Mesenchymal stem cell (in vitro differentiated cells and primary cell): ENCODE measurements around the gene HPS1.
A peak's percentile ranks its signal among the peaks of the same experiment; 100 is the strongest.

Source experiments
- DNase-seq: peaks from one replicate; pipeline ENCODE4 v3.0.0-alpha.2; 2013
- H2AFZ ChIP-seq: one replicate; pipeline ENCODE4 v1.6.1; 2013; ENCODE audit warnings: low read depth, mild to moderate bottlenecking, control low read depth, inconsistent platforms, low read length, moderate library complexity
- H2AK5ac ChIP-seq: 2 replicates; pipeline ENCODE4 v1.6.1; 2013; ENCODE audit warnings: low read length, moderate library complexity, mild to moderate bottlenecking, inconsistent platforms; ENCODE audit not compliant: severe bottlenecking
- H2BK120ac ChIP-seq: one replicate; pipeline ENCODE4 v1.6.1; 2013; ENCODE audit warnings: low read depth, mild to moderate bottlenecking, inconsistent platforms, low read length, moderate library complexity
- H2BK12ac ChIP-seq, 2 experiments: one replicate each; pipeline ENCODE4 v1.6.1; 2013; ENCODE audit warnings: inconsistent platforms in 2 of 2, low read length in 2 of 2, mild to moderate bottlenecking in 2 of 2, moderate library complexity in 2 of 2, control low read depth in 1 of 2
- H2BK15ac ChIP-seq: one replicate; pipeline ENCODE4 v1.6.1; 2013; ENCODE audit warnings: mild to moderate bottlenecking, low read depth, inconsistent platforms; ENCODE audit not compliant: poor library complexity, severe bottlenecking
- H2BK5ac ChIP-seq: 2 replicates; pipeline ENCODE4 v1.6.1; 2013; ENCODE audit warnings: low read depth, mild to moderate bottlenecking, low read length, control low read depth, inconsistent platforms; ENCODE audit not compliant: poor library complexity, severe bottlenecking
- H3K14ac ChIP-seq, 2 experiments: one replicate each; pipeline ENCODE4 v1.6.1; 2013; ENCODE audit warnings: inconsistent platforms in 2 of 2, low read length in 2 of 2, control low read depth in 1 of 2, mild to moderate bottlenecking in 1 of 2, moderate library complexity in 1 of 2
- H3K18ac ChIP-seq, 2 experiments: one replicate each; pipeline ENCODE4 v1.6.1; 2013; ENCODE audit warnings: inconsistent platforms in 2 of 2, low read length in 2 of 2, control low read depth in 1 of 2, low read depth in 1 of 2, mild to moderate bottlenecking in 1 of 2
- H3K23ac ChIP-seq, 2 experiments: one replicate each; pipeline ENCODE4 v1.6.1; 2013; ENCODE audit warnings: inconsistent platforms in 2 of 2, low read length in 2 of 2, mild to moderate bottlenecking in 2 of 2, moderate library complexity in 2 of 2, control low read depth in 1 of 2
- H3K27ac ChIP-seq: 2 replicates; pipeline ENCODE4 v1.5.1; 2013; ENCODE audit warnings: mild to moderate bottlenecking, moderate library complexity, low read length, control low read depth, inconsistent platforms; ENCODE audit not compliant: poor library complexity, severe bottlenecking
- H3K27me3 ChIP-seq, 2 experiments: 2 replicates each; pipeline versions ENCODE4 v1.6.1 to v1.7.0; 2013; ENCODE audit warnings: low read length in 2 of 2, mild to moderate bottlenecking in 2 of 2, moderate library complexity in 2 of 2, control low read depth in 1 of 2, inconsistent platforms in 1 of 2; ENCODE audit not compliant: control insufficient read depth in 1 of 2, insufficient read depth in 1 of 2
- H3K36me3 ChIP-seq, 2 experiments: 2 replicates each; pipeline versions ENCODE4 v1.6.1 to v1.7.0; 2013; ENCODE audit warnings: low read length in 2 of 2, control low read depth in 1 of 2, inconsistent platforms in 1 of 2, low read depth in 1 of 2, mild to moderate bottlenecking in 1 of 2; ENCODE audit not compliant: insufficient read depth in 2 of 2, control insufficient read depth in 1 of 2
- H3K4ac ChIP-seq, 2 experiments: one replicate each; pipeline ENCODE4 v1.6.1; 2013; ENCODE audit warnings: inconsistent platforms in 2 of 2, low read length in 2 of 2, mild to moderate bottlenecking in 2 of 2, moderate library complexity in 2 of 2, control low read depth in 1 of 2, low read depth in 1 of 2
- H3K4me1 ChIP-seq: 2 replicates; pipeline ENCODE4 v1.6.1; 2013; ENCODE audit warnings: low read depth, low read length, control low read depth; ENCODE audit not compliant: control insufficient read depth, insufficient read depth
- H3K4me2 ChIP-seq: 2 replicates; pipeline ENCODE4 v1.6.1; 2013; ENCODE audit warnings: low read length, mild to moderate bottlenecking, inconsistent platforms; ENCODE audit not compliant: poor library complexity, severe bottlenecking
- H3K4me3 ChIP-seq, 2 experiments: 2 replicates each; pipeline versions ENCODE4 v1.5.1 to v1.7.0; 2013; ENCODE audit warnings: low read length in 2 of 2, mild to moderate bottlenecking in 2 of 2, control low read depth in 1 of 2, low read depth in 1 of 2; ENCODE audit not compliant: insufficient read depth in 1 of 2
- H3K79me1 ChIP-seq: replicated peaks from 2 replicates; pipeline ENCODE4 v1.6.1; 2013; ENCODE audit warnings: mild to moderate bottlenecking, control low read depth, low read length, inconsistent platforms; ENCODE audit not compliant: poor library complexity, severe bottlenecking
- H3K9ac ChIP-seq: 2 replicates; pipeline ENCODE4 v1.7.0; 2013; ENCODE audit warnings: mild to moderate bottlenecking, low read length, moderate library complexity
- H3K9me3 ChIP-seq: 2 replicates; pipeline ENCODE4 v1.7.0; 2013; ENCODE audit warnings: mild to moderate bottlenecking, low read length; ENCODE audit not compliant: control insufficient read depth
- H4K8ac ChIP-seq: one replicate; pipeline ENCODE4 v1.6.1; 2013; ENCODE audit warnings: inconsistent platforms, mild to moderate bottlenecking, low read length, moderate library complexity
- H4K91ac ChIP-seq: one replicate; pipeline ENCODE4 v1.6.1; 2013; ENCODE audit warnings: mild to moderate bottlenecking, low read length, inconsistent platforms
- WGBS: methylation state at CpG from one replicate; pipeline ENCODE4 v1.1.7; 2013; ENCODE audit warnings: mixed read lengths; 5-methylcytosine and 5-hydroxymethylcytosine counted together

The HPS1 gene

DNA sequence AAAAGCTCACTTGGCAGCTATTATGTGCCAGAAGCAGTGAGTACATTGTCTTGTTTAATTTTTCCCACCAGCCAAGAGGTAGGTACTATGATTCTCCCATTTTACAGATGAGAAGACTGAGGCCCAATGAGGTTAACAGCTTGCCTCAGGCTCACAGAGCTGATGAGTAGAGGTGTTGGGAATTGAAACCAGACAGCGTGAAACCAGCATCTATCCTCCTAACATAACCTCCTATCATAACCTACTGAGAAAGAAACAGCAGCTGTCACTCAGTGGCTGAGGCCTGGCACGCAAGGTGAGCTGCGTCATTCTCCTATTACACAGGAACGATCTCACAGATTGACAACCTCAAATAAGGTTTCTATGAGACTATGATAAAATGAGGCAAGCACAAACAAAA lies 37.9 kb downstream of the HPS1 start:
- Histone ChIP-seq H3K23ac (no peak overlapping the region), H2AK5ac (no peak overlapping the region), H3K27ac (no peak overlapping the region), H3K4ac (no peak overlapping the region), H3K18ac (no peak overlapping the region), H3K9me3 (no peaks in the 10 kb centered on the region), H3K4me2 (no peak overlapping the region), H4K8ac (no peak overlapping the region), H2BK120ac (no peak overlapping the region), H2BK5ac (no peak overlapping the region), H2BK15ac (no peak overlapping the region), H3K9ac (no peak overlapping the region), H2AFZ (no peak overlapping the region), H3K79me1 (peaks cover 1% of the 10 kb centered on the region), H3K27me3 (no peaks in the 10 kb centered on the region), H3K36me3 (peaks cover 3 to 23% of the 10 kb centered on the region in 2 experiments), H2BK12ac (no peak overlapping the region), H4K91ac (no peak overlapping the region), H3K14ac (no peak overlapping the region), H3K4me3 (no peak overlapping the region), H3K4me1 (peaks cover 14% of the 10 kb centered on the region)
- 98% methylated on average over 4 of the region's 4 CpGs for WGBS
- DNase-seq = no peak

DNA sequence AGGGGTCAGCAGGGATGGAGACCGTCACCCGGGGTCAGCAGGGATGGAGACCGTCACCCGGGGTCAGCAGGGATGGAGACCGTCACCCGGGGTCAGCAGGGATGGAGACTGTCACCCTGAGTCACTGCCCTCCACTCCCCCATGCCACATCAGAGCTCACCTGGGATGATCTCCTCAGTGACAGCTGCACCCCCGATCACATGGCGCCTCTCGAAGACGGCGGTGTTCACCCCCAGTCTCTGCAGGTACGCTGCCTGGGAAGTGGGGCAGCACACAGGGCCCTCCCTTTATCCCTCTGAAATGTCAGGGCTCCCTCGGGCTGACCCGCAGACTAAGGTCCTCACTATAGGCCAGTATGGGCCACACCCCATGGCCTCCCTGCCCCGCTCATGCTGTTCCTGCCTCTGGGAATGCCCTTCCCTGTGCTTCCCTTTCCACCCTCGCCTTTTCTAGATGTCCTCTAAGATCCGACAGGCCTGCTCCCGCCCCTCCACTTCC lies 38.9 kb downstream of the HPS1 start:
- H3K4me3 ChIP-seq = no peak overlapping the region
- no peak overlapping the region for H2BK15ac ChIP-seq
- H3K14ac ChIP-seq = no peak overlapping the region
- no peak for DNase-seq
- peaks cover 16% of the 10 kb centered on the region for H3K4me1 ChIP-seq
- H3K4me2 ChIP-seq = no peak overlapping the region
- WGBS = 96% methylated on average over 18 of the region's 18 CpGs
- peaks cover 3% of the 10 kb centered on the region for H3K79me1 ChIP-seq
- H2BK5ac ChIP-seq = no peak overlapping the region
- no peak overlapping the region for H3K18ac ChIP-seq
- no peak overlapping the region for H3K4ac ChIP-seq
- no peak overlapping the region for H3K23ac ChIP-seq
- H2AFZ ChIP-seq = no peak overlapping the region
- no peak overlapping the region for H2AK5ac ChIP-seq
- H3K36me3 ChIP-seq = peaks cover 3 to 31% of the 10 kb centered on the region in 2 experiments
- no peak overlapping the region for H2BK12ac ChIP-seq
- no peak overlapping the region for H2BK120ac ChIP-seq
- H3K27ac ChIP-seq = no peak overlapping the region
- no peak overlapping the region for H3K9ac ChIP-seq
- no peak overlapping the region for H4K8ac ChIP-seq
- no peaks in the 10 kb centered on the region for H3K27me3 ChIP-seq
- no peaks in the 10 kb centered on the region for H3K9me3 ChIP-seq
- no peak overlapping the region for H4K91ac ChIP-seq

DNA sequence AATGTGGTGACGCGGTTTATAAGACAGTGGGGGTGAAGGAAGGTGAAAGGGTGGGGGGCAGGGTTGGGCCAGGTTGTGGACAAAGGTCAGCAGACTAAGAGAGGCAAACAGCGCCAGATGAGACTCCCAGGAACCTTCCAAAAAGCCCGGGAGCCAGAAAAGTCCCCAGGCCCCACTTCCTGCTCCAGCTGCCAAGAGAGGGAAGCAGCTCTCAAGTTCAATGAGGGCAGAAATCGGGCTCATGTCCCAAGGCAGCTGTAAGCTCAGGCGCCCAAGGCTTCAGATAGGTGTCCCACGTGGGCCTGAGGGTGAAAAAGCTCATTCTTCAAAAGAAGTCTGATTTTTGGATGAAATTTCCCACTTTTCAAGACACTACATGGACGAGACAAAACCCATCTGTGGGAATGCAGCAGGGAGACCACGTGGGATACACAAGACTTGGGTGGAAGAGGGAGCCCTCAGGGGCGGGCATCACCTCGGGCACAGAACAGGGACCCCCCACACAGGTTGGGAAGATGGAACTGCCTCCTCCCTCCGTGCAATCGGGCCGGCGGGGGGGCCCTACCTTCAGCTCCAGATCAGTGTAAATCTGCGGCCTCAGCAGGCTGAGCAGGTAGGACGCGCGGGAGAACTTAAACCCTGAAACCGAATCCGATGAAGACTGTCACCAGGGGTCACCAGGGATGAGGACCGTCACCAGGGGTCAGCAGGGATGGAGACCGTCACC lies 39.6 kb downstream of the HPS1 start:
- H3K9me3 ChIP-seq = no peaks in the 10 kb centered on the region
- H3K4me1 ChIP-seq = peaks cover 15% of the 10 kb centered on the region
- WGBS = 95% methylated on average over 23 of the region's 23 CpGs
- H2BK120ac ChIP-seq = no peak overlapping the region
- no peak overlapping the region for H2BK12ac ChIP-seq
- no peak overlapping the region for H3K4ac ChIP-seq
- no peak for DNase-seq
- H4K8ac ChIP-seq = no peak overlapping the region
- H3K27me3 ChIP-seq = no peaks in the 10 kb centered on the region
- no peak overlapping the region for H4K91ac ChIP-seq
- no peak overlapping the region for H2AFZ ChIP-seq
- H3K36me3 ChIP-seq = peaks cover 3 to 35% of the 10 kb centered on the region in 2 experiments
- H3K4me2 ChIP-seq = no peak overlapping the region
- H3K23ac ChIP-seq = no peak overlapping the region
- no peak overlapping the region for H3K14ac ChIP-seq
- no peak overlapping the region for H3K27ac ChIP-seq
- H3K4me3 ChIP-seq = no peak overlapping the region
- no peak overlapping the region for H2AK5ac ChIP-seq
- H3K9ac ChIP-seq = no peak overlapping the region
- H2BK5ac ChIP-seq = no peak overlapping the region
- peaks cover 3% of the 10 kb centered on the region for H3K79me1 ChIP-seq
- H2BK15ac ChIP-seq = no peak overlapping the region
- H3K18ac ChIP-seq = no peak overlapping the region

DNA sequence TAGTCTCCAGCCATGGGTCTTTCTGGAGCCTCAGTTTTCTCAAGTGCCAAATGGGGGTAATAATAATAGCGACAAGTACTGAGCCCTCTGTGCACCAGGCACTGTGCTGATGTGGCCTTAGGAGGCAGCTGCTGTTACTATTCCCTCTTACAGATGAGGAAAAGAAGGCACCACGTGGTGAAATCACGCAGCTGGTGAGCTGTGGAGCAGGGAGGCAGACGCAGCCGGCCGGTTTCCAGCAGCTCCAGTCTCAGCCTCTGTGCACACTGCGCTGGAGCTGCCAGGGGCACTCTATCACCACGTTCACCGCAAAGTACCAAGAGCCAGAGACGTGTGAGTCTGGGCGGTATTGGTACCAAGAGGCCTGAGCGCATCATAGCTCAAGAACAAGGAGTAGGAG lies 41.3 kb downstream of the HPS1 start:
- peaks cover 3 to 27% of the 10 kb centered on the region in 2 experiments for H3K36me3 ChIP-seq
- H4K8ac ChIP-seq = no peak overlapping the region
- no peak overlapping the region for H3K4ac ChIP-seq
- no peaks in the 10 kb centered on the region for H3K27me3 ChIP-seq
- H3K23ac ChIP-seq = no peak overlapping the region
- H3K9ac ChIP-seq = peak overlapping the region; percentile 84
- H3K27ac ChIP-seq = no peak overlapping the region
- H2BK5ac ChIP-seq = no peak overlapping the region
- peak overlapping the region; percentile 9 for H4K91ac ChIP-seq
- peak overlapping the region in 1 of 2 experiments; percentile 21 for H2BK12ac ChIP-seq
- H3K4me2 ChIP-seq = no peak overlapping the region
- H3K4me1 ChIP-seq = peaks cover 10% of the 10 kb centered on the region
- H3K14ac ChIP-seq = no peak overlapping the region
- no peak overlapping the region for H2AFZ ChIP-seq
- DNase-seq = no peak
- H2BK120ac ChIP-seq = no peak overlapping the region
- no peak overlapping the region for H2AK5ac ChIP-seq
- H3K4me3 ChIP-seq = no peak overlapping the region
- WGBS = 95% methylated on average over 12 of the region's 12 CpGs
- no peak overlapping the region for H3K18ac ChIP-seq
- peaks cover 3% of the 10 kb centered on the region for H3K79me1 ChIP-seq
- no peaks in the 10 kb centered on the region for H3K9me3 ChIP-seq
- H2BK15ac ChIP-seq = no peak overlapping the region
